Parathyroid adenoma (tissue), 2 donors: ENCODE measurements around the gene GNAO1.

Experiments used
- H2AFZ ChIP-seq: fragments of 300-600 bp; sonication (generic); one replicate; pipeline ENCODE4 v1.7.0; 2017; ENCODE audit warnings: antibody characterized with exemption, mild to moderate bottlenecking
- H3K27ac ChIP-seq: fragments of 300-600 bp; sonication (generic); one replicate; pipeline ENCODE4 v1.7.0; 2017
- H3K27me3 ChIP-seq: fragments of 300-600 bp; sonication (generic); one replicate; pipeline ENCODE4 v1.7.0; 2017; ENCODE audit warnings: low read length; ENCODE audit not compliant: control insufficient read depth, insufficient read depth
- H3K36me3 ChIP-seq: fragments of 300-600 bp; sonication (generic); one replicate; pipeline ENCODE4 v1.7.0; 2017; ENCODE audit warnings: low read length; ENCODE audit not compliant: control insufficient read depth, insufficient read depth
- H3K4me1 ChIP-seq: fragments of 300-600 bp; sonication (generic); one replicate; pipeline ENCODE4 v1.7.0; 2017; ENCODE audit warnings: control low read depth
- H3K4me2 ChIP-seq: fragments of 300-600 bp; sonication (generic); one replicate; pipeline ENCODE4 v1.7.0; 2017; ENCODE audit warnings: low read length
- H3K4me3 ChIP-seq: fragments of 300-600 bp; sonication (generic); one replicate; pipeline ENCODE4 v1.7.0; 2017; ENCODE audit warnings: low read depth, low read length
- H3K79me2 ChIP-seq: fragments of 300-600 bp; sonication (generic); one replicate; pipeline ENCODE4 v1.7.0; 2017; ENCODE audit warnings: control low read depth
- H3K9ac ChIP-seq: fragments of 300-600 bp; sonication (generic); one replicate; pipeline ENCODE4 v1.7.0; 2017; ENCODE audit warnings: mild to moderate bottlenecking
- H3K9me3 ChIP-seq: fragments of 300-600 bp; sonication (generic); one replicate; pipeline ENCODE4 v1.7.0; 2017; ENCODE audit warnings: low read length; ENCODE audit not compliant: control insufficient read depth
- CTCF ChIP-seq: fragments of 300-600 bp; sonication (generic); IDR thresholded peaks from one replicate; pipeline ENCODE4 v1.7.0; 2017; ENCODE audit warnings: antibody characterized with exemption, mild to moderate bottlenecking
- donor health status: primary hyperparathyroidism.

The GNAO1 gene

GRCh38 chr16:56336071-56336688 lies 144.9 kb downstream of the GNAO1 start:
- Histone ChIP-seq H3K4me2 (no peak overlapping the region), H3K4me1 (no peaks in the 10 kb centered on the region), H3K9me3 (no peaks in the 10 kb centered on the region), H3K27ac (no peak overlapping the region), H3K4me3 (no peak overlapping the region), H3K9ac (no peak overlapping the region), H2AFZ (no peak overlapping the region), H3K27me3 (no peaks in the 10 kb centered on the region), H3K79me2 (peaks cover 6% of the 10 kb centered on the region), H3K36me3 (no peaks in the 10 kb centered on the region)
- TF ChIP-seq CTCF, result no peak

- TF ChIP-seq CTCF, result no peak
- no peaks in the 10 kb centered on the region for H3K9me3 ChIP-seq
- H3K27me3 ChIP-seq, result no peaks in the 10 kb centered on the region
- no peak overlapping the region for H3K27ac ChIP-seq
- no peaks in the 10 kb centered on the region for H3K36me3 ChIP-seq
- no peak overlapping the region for H3K4me3 ChIP-seq
- no peak overlapping the region for H3K4me2 ChIP-seq
- H2AFZ ChIP-seq, result no peak overlapping the region
- H3K9ac ChIP-seq, result no peak overlapping the region
- H3K79me2 ChIP-seq, result peaks cover 6% of the 10 kb centered on the region
- no peaks in the 10 kb centered on the region for H3K4me1 ChIP-seq
Observed at GRCh38 chr16:56336711-56337110, 145.4 kb downstream of the GNAO1 start.

- no peak overlapping the region for H2AFZ ChIP-seq
- no peak overlapping the region for H3K27ac ChIP-seq
- H3K9ac ChIP-seq, result no peak overlapping the region
- no peak overlapping the region for H3K4me2 ChIP-seq
- peaks cover 6% of the 10 kb centered on the region for H3K79me2 ChIP-seq
- H3K4me3 ChIP-seq, result no peak overlapping the region
- no peaks in the 10 kb centered on the region for H3K36me3 ChIP-seq
- no peaks in the 10 kb centered on the region for H3K9me3 ChIP-seq
- no peak for TF ChIP-seq CTCF
- no peaks in the 10 kb centered on the region for H3K4me1 ChIP-seq
- no peaks in the 10 kb centered on the region for H3K27me3 ChIP-seq
Observed at GRCh38 chr16:56337131-56337857, 146.0 kb downstream of the GNAO1 start.

- H2AFZ ChIP-seq, result no peak overlapping the region
- no peak overlapping the region for H3K4me2 ChIP-seq
- H3K27me3 ChIP-seq, result no peaks in the 10 kb centered on the region
- H3K79me2 ChIP-seq, result peaks cover 6% of the 10 kb centered on the region
- H3K4me3 ChIP-seq, result no peak overlapping the region
- H3K27ac ChIP-seq, result no peak overlapping the region
- no peaks in the 10 kb centered on the region for H3K4me1 ChIP-seq
- TF ChIP-seq CTCF, result no peak
- H3K9me3 ChIP-seq, result no peaks in the 10 kb centered on the region
- no peaks in the 10 kb centered on the region for H3K36me3 ChIP-seq
- no peak overlapping the region for H3K9ac ChIP-seq
Observed at GRCh38 chr16:56337858-56338325, 146.6 kb downstream of the GNAO1 start.
